GM12878 (cell line): Measurements from ENCODE around the gene RAPSN. TPM values are rescaled to one million over a fixed set of nuclear protein-coding genes. Genes with fewer than 3 reads are reported as not detected.
A peak's percentile ranks its signal among the peaks of the same experiment; 100 is the strongest.

Experiments used
- ATAC-seq: fragments of 200-7000 bp; cut with Tn5 transposase; 3 replicates; pipeline ENCODE4 v1.9.1; 2020; ENCODE audit warnings: mild to moderate bottlenecking, moderate library complexity
- BruUV-seq: library from RNA; stranded (reverse); fragments of 400-500 nt; replicated peaks from 2 replicates; lab custom pipeline; 2021; lab: Mats Ljungman, UMichigan
- CTCF ChIA-PET: fragments of 300-600 bp; sonication (Branson Sonifier 250); formaldehyde crosslinking; extraction: SDS; loops from one replicate; lab custom pipeline; 2021; ENCODE audit warnings: inconsistent platforms; lab: Yijun Ruan, JAX
- POLR2A ChIA-PET: fragments of 350-600 bp; formaldehyde crosslinking; extraction: SDS; loops from one replicate; lab custom pipeline; 2021; ENCODE audit warnings: inconsistent platforms; lab: Charles Lee
- RAD21 ChIA-PET: fragments of 300-600 bp; sonication (Branson Sonifier 250); formaldehyde crosslinking; loops from one replicate; lab custom pipeline; 2023; ENCODE audit warnings: antibody characterized with exemption; ENCODE audit not compliant: unreplicated experiment; lab: Charles Lee
- SMC1A ChIA-PET: fragments of 300-600 bp; sonication (Branson Sonifier 250); formaldehyde crosslinking; loops from one replicate; lab custom pipeline; 2023; ENCODE audit not compliant: unreplicated experiment, uncharacterized antibody; lab: Charles Lee
- DNase-seq: peaks from one replicate; pipeline ENCODE4 v3.0.0-alpha.2; 2011; ENCODE audit warnings: low read depth, low spot score
- FAIRE-seq: peaks from 3 replicates; lab custom pipeline; 2011; peaks lifted over from hg19 to GRCh38; lab: Jason Lieb, UNC
- H2AFZ ChIP-seq: 2 replicates; pipeline ENCODE4 v1.6.0; 2011; ENCODE audit warnings: low read depth, low read length, control low read depth; ENCODE audit not compliant: control insufficient read depth
- H3K27ac ChIP-seq: 2 replicates; pipeline ENCODE4 v1.5.1; 2011; ENCODE audit warnings: control low read depth; ENCODE audit not compliant: control insufficient read depth, insufficient read depth
- H3K27me3 ChIP-seq, 2 experiments: replicated peaks in 1 of 2; 2 replicates each; pipeline versions ENCODE4 v1.6.0 to v1.6.1; 2011; ENCODE audit warnings: low read length in 1 of 2; ENCODE audit not compliant: control insufficient read depth in 2 of 2, insufficient read depth in 2 of 2
- H3K36me3 ChIP-seq, 2 experiments: 2 replicates each; pipeline ENCODE4 v1.5.1; 2011; ENCODE audit warnings: low read length in 1 of 2; ENCODE audit not compliant: control insufficient read depth in 2 of 2, insufficient read depth in 2 of 2
- H3K4me1 ChIP-seq: 2 replicates; pipeline ENCODE4 v1.6.1; 2011; ENCODE audit warnings: mild to moderate bottlenecking, low read length, moderate library complexity, mixed read lengths; ENCODE audit not compliant: control insufficient read depth, insufficient read depth
- H3K4me2 ChIP-seq: 2 replicates; pipeline ENCODE4 v1.6.0; 2011; ENCODE audit warnings: control low read depth; ENCODE audit not compliant: control insufficient read depth, insufficient read depth
- H3K4me3 ChIP-seq: fragments of 200-600 bp; sonication (generic); 2 replicates; pipeline ENCODE4 v1.5.1; 2016
- H3K79me2 ChIP-seq: 2 replicates; pipeline ENCODE4 v1.6.0; 2011; ENCODE audit warnings: low read length; ENCODE audit not compliant: control insufficient read depth, insufficient read depth
- H3K9ac ChIP-seq: 2 replicates; pipeline ENCODE4 v1.8.0; 2011; ENCODE audit warnings: low read length, control low read depth, mixed read lengths; ENCODE audit not compliant: control insufficient read depth, insufficient read depth
- H3K9me3 ChIP-seq: replicated peaks from 3 replicates; pipeline ENCODE4 v1.5.1; 2011; ENCODE audit warnings: mild to moderate bottlenecking, low read length; ENCODE audit not compliant: control insufficient read depth, insufficient read depth
- H4K20me1 ChIP-seq: 2 replicates; pipeline ENCODE4 v1.6.0; 2011; ENCODE audit not compliant: control insufficient read depth, insufficient read depth
- CBFB ChIP-seq: IDR thresholded peaks from 2 replicates; pipeline ENCODE4 v1.6.1; 2016; ENCODE audit warnings: antibody characterized with exemption, low read depth
- CTCF ChIP-seq, 3 experiments: IDR thresholded peaks in 2 of 3; conservative IDR thresholded peaks in 1 of 3; 2 replicates each; pipeline ENCODE4 v1.5.1; 2011; ENCODE audit warnings: low read depth in 3 of 3, low read length in 3 of 3, mild to moderate bottlenecking in 3 of 3, control low read depth in 2 of 3, moderate library complexity in 2 of 3, inconsistent platforms in 1 of 3, mixed read lengths in 1 of 3; ENCODE audit not compliant: control insufficient read depth in 2 of 3, insufficient read depth in 1 of 3; ENCODE audit errors: extremely low read depth in 1 of 3
- DPF2 ChIP-seq: fragments of 450-650 bp; IDR thresholded peaks from 2 replicates; pipeline ENCODE4 v1.6.1; 2017; ENCODE audit warnings: mild to moderate bottlenecking
- EP300 ChIP-seq, 2 experiments: fragments of 150-350 bp in 1 of 2; IDR thresholded peaks; 2 replicates each; pipeline ENCODE4 v1.6.1; 2011 to 2012; ENCODE audit warnings: low read depth in 2 of 2, low read length in 2 of 2, borderline replicate concordance in 1 of 2, improper control_type of control experiment in 1 of 2, inconsistent platforms in 1 of 2; ENCODE audit not compliant: control insufficient read depth in 1 of 2
- IRF3 ChIP-seq: fragments of 450-650 bp; IDR thresholded peaks from 2 replicates; pipeline ENCODE4 v1.6.1; 2014; ENCODE audit warnings: mild to moderate bottlenecking
- MYC ChIP-seq: IDR thresholded peaks from 2 replicates; pipeline ENCODE4 v1.6.1; 2011; ENCODE audit warnings: mild to moderate bottlenecking, low read length, moderate library complexity, inconsistent platforms; ENCODE audit not compliant: insufficient read depth, insufficient replicate concordance, insufficient read length, severe bottlenecking
- PAX5 ChIP-seq: IDR thresholded peaks from 2 replicates; pipeline ENCODE4 v1.6.1; 2011; ENCODE audit warnings: low read depth, low read length, borderline replicate concordance
- RCOR1 ChIP-seq: conservative IDR thresholded peaks from 2 replicates; pipeline ENCODE4 v1.6.1; 2012; ENCODE audit warnings: low read depth, low read length, improper control_type of control experiment
- REST ChIP-seq: IDR thresholded peaks from 2 replicates; pipeline ENCODE4 v1.6.1; 2012; ENCODE audit warnings: mild to moderate bottlenecking, low read depth, low read length
- RFX5 ChIP-seq: IDR thresholded peaks from 2 replicates; pipeline ENCODE4 v1.6.1; 2011; ENCODE audit warnings: low read depth, low read length, improper control_type of control experiment
- TCF7 ChIP-seq: IDR thresholded peaks from 2 replicates; pipeline ENCODE4 v1.6.1; 2014; ENCODE audit warnings: antibody characterized with exemption, borderline replicate concordance
- whole genome bisulfite sequencing: methylation state at CpG from one replicate; pipeline ENCODE4 v1.1.6; 2016; ENCODE audit warnings: low lambda C conversion rate; ENCODE audit not compliant: insufficient replicate concordance, insufficient coverage; ENCODE audit errors: missing lambda C conversion rate; 5-methylcytosine and 5-hydroxymethylcytosine counted together
- in situ Hi-C: fragments of 300-500 bp; cut with MboI; formaldehyde crosslinking; loops from 9 replicates; pipeline ENCODE4 v1.14.3; 2018; ENCODE audit warnings: mixed read lengths
- intact Hi-C: fragments of 100-400 bp; cut with micrococcal nuclease; formaldehyde crosslinking; loops from one replicate; pipeline ENCODE4 v1.14.2; 2022; ENCODE audit not compliant: unreplicated experiment
- polyA plus RNA-seq, 11 experiments: library from polyadenylated mRNA; depleted of rRNA in 4 of 11; unstranded in 6 of 11; stranded (reverse) in 5 of 11; fragments of >200 nt; fragmentation: Nextera tagmentation in 4 of 11; fragmentation: Illumina TruSeq in 1 of 11; extraction: Ambion mirVana in 4 of 11; extraction: Trizol in 1 of 11; gene quantifications; 1 replicate in 1 of 11; 2 replicates in 10 of 11; pipeline versions ENCODE4 v1.2.1 to v1.2.3, GENCODE V29; 2011 to 2016; ENCODE audit warnings: inconsistent platforms in 2 of 11, missing spikeins in 2 of 11, low read depth in 1 of 11
- total RNA-seq, 4 experiments: library from RNA; depleted of rRNA in 3 of 4; stranded (reverse); fragments of >200 nt in 3 of 4; fragmentation: Illumina TruSeq in 1 of 4; extraction: Trizol in 1 of 4; gene quantifications; 2 replicates each; pipeline versions ENCODE4 v1.2.1 to v1.2.3, GENCODE V29; 2013 to 2021
- TF ChIP-seq, protein P1 (sequence below): fragments of 450-650 bp; IDR thresholded peaks from 2 replicates; pipeline ENCODE4 v1.6.1; 2018; ENCODE audit warnings: mild to moderate bottlenecking, low read depth, moderate library complexity; ENCODE audit not compliant: partially characterized antibody

RAPSN gene
- total and polyA plus RNA-seq, 10 of the 15 experiments (the other 5 are each of a cell fraction or from before 2014, with no cell fraction given): 0.08 to 0.23 (median 0.14) TPM; not detected in 6

DNA sequence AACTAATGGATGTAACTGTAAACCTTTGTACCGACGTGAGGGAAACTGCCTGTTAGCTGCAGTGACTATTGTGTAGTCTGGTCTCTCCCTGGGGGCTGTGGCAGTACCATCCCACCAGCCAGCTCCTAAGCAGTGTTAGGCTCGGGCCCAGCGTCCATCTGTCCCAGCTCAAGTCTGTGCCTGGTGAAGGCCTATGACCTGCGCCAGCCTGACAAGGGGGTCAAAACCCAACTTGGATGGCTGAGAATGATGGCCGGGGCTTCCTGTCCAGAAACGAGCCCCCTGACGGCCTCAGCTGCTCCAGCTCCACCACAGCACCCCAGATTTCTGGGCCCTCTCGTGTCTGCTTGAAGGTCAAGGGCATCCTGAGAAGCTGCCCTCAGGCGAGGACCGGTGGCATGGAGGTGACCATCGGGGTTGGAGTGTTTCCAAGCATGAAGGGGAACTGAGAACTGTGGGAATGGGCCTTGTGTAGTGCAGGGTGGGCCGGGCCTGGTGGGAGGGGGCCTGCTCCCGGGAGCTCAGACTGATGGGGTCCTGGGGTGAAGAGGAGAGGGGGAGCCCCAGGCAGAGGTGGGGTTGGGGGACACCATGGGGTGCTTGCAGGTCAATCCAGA lies 56.3 kb downstream of the RAPSN start:
- no peak overlapping the region for H3K9ac ChIP-seq

More for the DNA sequence above, 56.3 kb downstream of the RAPSN start:
- H3K4me1 ChIP-seq: peaks cover 41% of the 10 kb centered on the region
- H3K27me3 ChIP-seq: no peaks in the 10 kb centered on the region
- no peaks in the 10 kb centered on the region for H3K9me3 ChIP-seq
- in situ Hi-C loops (no loop called here), intact Hi-C loops (no loop called here)
- no peak overlapping the region for H3K4me2 ChIP-seq
- no peaks in the 10 kb centered on the region; the same call in 1 of the 2 replicates for H3K79me2 ChIP-seq
- H3K27ac ChIP-seq: peak overlapping the region; percentile 15; the same call in 1 of the 2 replicates
- H2AFZ ChIP-seq: no peak overlapping the region
- no TSS peak for BruUV-seq
- ChIA-PET CTCF (interaction anchor here (0.7 to 5.0 kb wide), 9 partner anchors 8 to 775 kb away, joined by 3 to 40 read pairs (median 5); partner anchors contain the start of genes ATG13 and SPI1), SMC1A (interaction anchor here (1.7 to 5.0 kb wide), 3 partner anchors 10 to 19 kb away, joined by 6 to 36 read pairs (median 23); partner anchors contain the start of gene SPI1), POLR2A (interaction anchor here (0.7 to 8.5 kb wide), 8 partner anchors 7 to 350 kb away, joined by 3 to 94 read pairs (median 4); partner anchors contain the start of genes ACP2 and SPI1), RAD21 (interaction anchor here (1.0 to 3.7 kb wide), 6 partner anchors 7 to 19 kb away, joined by 4 to 21 read pairs (median 12); partner anchors contain the start of gene SPI1)
- FAIRE-seq (no peak), ATAC-seq (no peak), DNase-seq (no peak)
- no peaks in the 10 kb centered on the region; a peak in 1 of 4 replicates for H3K36me3 ChIP-seq
- TF ChIP-seq EP300 (IDR thresholded peaks at IDR 0.05; ENCODE audit: borderline replicate concordance in 1 of 2, control insufficient read depth in 1 of 2, low read depth in 2 of 2, low read length in 2 of 2) (no peak), CBFB (no peak), TCF7 (no peak), PAX5 (no peak), MYC (no peak), IRF3 (no peak), DPF2 (no peak), RCOR1 (no peak), REST (no peak), RFX5 (no peak), CTCF (IDR thresholded peaks at IDR 0.05 in 2 of 3, conservative IDR thresholded peaks at IDR 0.05 in 1 of 3; ENCODE audit: control insufficient read depth in 2 of 3, extremely low read depth in 1 of 3, insufficient read depth in 1 of 3, low read depth in 3 of 3, low read length in 3 of 3) (no peak)
- TF ChIP-seq, protein P1, sequence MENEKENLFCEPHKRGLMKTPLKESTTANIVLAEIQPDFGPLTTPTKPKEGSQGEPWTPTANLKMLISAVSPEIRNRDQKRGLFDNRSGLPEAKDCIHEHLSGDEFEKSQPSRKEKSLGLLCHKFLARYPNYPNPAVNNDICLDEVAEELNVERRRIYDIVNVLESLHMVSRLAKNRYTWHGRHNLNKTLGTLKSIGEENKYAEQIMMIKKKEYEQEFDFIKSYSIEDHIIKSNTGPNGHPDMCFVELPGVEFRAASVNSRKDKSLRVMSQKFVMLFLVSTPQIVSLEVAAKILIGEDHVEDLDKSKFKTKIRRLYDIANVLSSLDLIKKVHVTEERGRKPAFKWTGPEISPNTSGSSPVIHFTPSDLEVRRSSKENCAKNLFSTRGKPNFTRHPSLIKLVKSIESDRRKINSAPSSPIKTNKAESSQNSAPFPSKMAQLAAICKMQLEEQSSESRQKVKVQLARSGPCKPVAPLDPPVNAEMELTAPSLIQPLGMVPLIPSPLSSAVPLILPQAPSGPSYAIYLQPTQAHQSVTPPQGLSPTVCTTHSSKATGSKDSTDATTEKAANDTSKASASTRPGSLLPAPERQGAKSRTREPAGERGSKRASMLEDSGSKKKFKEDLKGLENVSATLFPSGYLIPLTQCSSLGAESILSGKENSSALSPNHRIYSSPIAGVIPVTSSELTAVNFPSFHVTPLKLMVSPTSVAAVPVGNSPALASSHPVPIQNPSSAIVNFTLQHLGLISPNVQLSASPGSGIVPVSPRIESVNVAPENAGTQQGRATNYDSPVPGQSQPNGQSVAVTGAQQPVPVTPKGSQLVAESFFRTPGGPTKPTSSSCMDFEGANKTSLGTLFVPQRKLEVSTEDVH: no peak
- H4K20me1 ChIP-seq: no peaks in the 10 kb centered on the region
- H3K4me3 ChIP-seq: no peak overlapping the region
- WGBS: 71% methylated on average over 14 of the region's 14 CpGs
